GM18508 (cell line): ENCODE results near the gene CEACAM18.

ENCODE experiments used
- ATAC-seq: cut with Tn5 transposase; IDR thresholded peaks from one replicate; pipeline ENCODE4 v1.9.1; 2021; ENCODE audit warnings: moderate number of reproducible peaks; ENCODE audit not compliant: insufficient read depth, unreplicated experiment

The CEACAM18 gene

DNA sequence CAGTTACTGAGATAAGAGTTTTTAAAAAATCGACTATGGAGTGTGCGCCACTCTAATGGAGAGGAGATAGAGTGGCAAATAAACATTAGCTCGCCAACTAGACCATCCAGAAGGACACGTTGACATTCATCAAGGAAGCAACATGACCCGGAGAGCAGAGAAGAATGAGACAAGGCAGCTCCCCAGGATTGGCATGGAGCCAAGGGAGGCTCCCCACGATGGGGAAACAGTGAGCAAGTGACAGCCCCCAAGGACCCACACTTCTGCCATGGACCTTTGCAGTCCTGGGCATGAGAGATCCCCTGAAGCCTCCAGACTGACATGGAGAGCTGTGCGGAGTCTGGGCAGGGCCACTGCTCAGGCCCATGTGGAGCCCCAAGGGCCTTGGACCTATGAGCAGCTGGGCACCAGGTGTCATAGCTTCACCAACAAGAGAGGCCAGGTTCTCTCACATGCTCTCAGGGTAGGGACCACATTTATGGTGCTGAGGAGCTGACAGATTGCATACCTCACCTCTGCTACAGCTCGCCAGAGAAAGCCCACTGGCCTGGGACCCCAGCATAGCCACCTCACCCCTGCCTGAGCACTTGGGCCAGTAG is 46.4 kb downstream of the CEACAM18 start:
- no peak for ATAC-seq

- no peak for ATAC-seq
Measured at GRCh38 chr19:51525651-51526050, 47.3 kb downstream of the CEACAM18 start.

GRCh38 chr19:51529301-51529700 is 51.0 kb downstream of the CEACAM18 start:
- ATAC-seq = no peak

DNA sequence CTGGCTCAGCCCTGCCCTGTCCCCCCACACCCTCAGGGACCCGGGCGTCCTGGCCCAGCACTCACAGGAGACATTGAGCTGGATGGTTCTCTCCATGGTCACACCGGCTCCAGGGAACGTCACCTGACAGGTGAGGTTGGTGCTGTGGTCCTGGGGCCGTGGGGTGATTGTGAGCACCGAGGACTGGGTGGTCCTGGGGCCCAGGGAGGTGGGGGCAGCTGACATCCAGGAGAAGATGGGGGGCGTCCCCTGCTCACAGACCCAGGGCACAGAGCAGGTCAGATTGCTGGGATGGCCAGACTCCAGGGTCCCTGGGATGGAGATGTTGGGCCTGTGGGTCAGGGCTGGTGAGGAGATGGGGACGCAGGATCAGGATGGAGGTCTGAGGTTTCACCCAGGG is 52.3 kb downstream of the CEACAM18 start:
- no peak for ATAC-seq

DNA sequence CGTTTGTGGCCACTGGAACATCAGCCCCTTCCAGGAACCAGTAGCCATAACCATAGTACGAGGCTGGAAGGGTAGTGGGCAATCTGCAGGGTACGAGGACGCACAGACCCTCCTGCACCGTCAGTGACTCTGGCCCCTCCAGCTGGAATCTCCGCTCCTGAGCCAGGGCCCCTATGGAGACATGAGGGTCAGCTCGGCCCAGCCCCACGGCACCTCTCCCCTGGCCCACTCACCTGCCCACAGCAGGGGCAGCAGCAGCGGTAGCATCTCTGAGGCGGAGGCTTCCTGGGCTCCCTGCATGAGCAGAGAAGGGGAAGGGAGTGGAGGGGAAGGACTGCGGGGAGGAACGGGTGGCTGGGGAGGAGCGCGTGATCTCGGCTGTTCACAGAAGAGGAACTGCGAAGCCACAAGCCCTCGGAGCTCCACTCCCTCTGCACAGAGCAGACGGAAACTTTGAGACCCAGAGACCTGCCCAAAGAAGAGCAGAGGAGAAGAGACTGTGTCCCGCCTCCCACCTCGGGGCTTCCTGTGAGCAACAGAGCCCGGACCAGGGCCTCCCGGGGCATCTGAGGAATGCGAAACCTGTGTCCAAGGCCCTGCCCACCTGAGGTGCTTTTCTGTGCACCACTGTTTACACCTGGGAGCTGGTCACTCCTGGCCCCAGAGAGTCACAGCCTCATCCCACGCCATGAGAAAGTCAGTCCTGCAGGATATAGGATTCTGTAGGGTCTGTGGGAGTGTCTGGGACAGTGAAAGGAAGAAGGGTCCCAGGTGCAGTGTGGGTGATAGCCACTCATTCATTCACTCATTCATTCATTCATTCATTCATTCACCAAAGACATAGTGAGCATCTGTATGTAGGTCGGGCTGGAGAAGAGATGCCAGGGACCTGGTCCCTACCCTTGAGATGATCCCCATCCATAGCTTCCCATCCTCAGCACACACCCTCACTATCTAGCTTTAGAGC is 53.3 kb downstream of the CEACAM18 start, which contains the start of gene SIGLEC6:
Gene SIGLEC6 (minus strand): TSS at position 322 of the 967 bp plus-strand sequence. CDS start 22 bp downstream, at position 300.
- ATAC-seq = no peak

DNA sequence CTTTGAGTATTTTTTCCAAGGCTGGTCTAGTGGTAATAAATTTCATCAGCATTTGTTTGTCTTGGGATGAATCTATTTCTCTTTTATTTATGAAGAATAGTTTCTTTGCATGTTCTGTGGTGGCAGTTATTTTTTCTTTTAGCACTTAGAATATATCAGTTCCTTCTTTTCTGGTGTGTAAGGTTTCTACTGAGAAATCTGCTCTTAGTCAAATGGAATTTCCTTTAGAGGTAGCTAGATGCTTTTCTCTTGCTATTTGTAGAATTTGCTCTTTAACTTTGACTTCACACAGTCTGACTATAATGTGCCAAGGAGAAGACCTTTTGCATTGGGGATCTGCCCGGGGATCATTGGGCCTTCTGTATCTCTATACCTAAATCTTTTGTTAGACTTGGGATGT is 57.2 kb downstream of the CEACAM18 start:
- ATAC-seq = no peak

DNA sequence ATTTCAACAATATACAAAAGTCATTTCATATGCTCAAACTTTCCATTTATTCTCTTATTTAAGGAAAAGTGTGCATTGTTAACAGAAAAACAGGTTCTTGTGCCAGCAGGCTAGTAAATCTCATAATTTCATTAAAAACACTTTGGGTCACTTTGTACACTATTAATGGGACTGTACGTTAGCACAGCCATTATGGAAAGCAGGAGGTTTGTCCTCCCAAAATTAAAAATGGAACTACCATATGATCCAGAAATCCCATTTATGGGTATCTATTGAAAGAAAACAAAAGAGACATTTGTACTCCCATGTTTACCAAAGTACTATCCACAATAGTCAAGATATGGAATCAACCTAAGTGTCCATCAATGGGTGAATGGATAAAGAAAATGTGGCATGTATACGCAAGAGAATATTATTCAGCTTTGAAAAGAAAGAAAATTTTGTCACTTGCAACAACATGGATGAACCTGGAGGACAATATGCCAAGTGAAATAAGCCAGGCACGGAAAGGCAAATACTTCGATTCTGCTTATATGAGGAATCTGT is 61.6 kb downstream of the CEACAM18 start:
- no peak for ATAC-seq
